Neutrophil (primary cell): ENCODE measurements around the gene GPR75.

ENCODE experiments used
- H3K27ac ChIP-seq: fragments of 200-600 bp; sonication (generic); 2 replicates; pipeline ENCODE4 v1.5.1; 2016; ENCODE audit warnings: mild to moderate bottlenecking, moderate library complexity
- H3K27me3 ChIP-seq: fragments of 200-600 bp; sonication (generic); 2 replicates; pipeline ENCODE4 v1.6.0; 2016; ENCODE audit warnings: mild to moderate bottlenecking
- H3K36me3 ChIP-seq: fragments of 200-600 bp; sonication (generic); 2 replicates; pipeline ENCODE4 v1.5.1; 2017
- H3K4me1 ChIP-seq, 2 experiments: fragments of 200-600 bp in 1 of 2; sonication (generic) in 1 of 2; 1 replicate in 1 of 2; 2 replicates in 1 of 2; pipeline versions ENCODE4 v1.5.1 to v1.6.1; 2013 to 2016; ENCODE audit warnings: low read depth in 1 of 2, low read length in 1 of 2, mild to moderate bottlenecking in 1 of 2, moderate library complexity in 1 of 2; ENCODE audit not compliant: control insufficient read depth in 1 of 2, insufficient read depth in 1 of 2
- H3K4me3 ChIP-seq, 2 experiments: fragments of 200-600 bp in 1 of 2; sonication (generic) in 1 of 2; 1 replicate in 1 of 2; 2 replicates in 1 of 2; pipeline ENCODE4 v1.5.1; 2013 to 2016; ENCODE audit warnings: low read depth in 1 of 2, low read length in 1 of 2, mild to moderate bottlenecking in 1 of 2, moderate library complexity in 1 of 2
- H3K9me3 ChIP-seq: fragments of 200-600 bp; sonication (generic); 2 replicates; pipeline ENCODE4 v1.5.1; 2016
- TF ChIP-seq, protein P1 (sequence below): fragments of 200-600 bp; sonication (generic); IDR thresholded peaks from 2 replicates; pipeline ENCODE4 v1.5.1; 2016; ENCODE audit warnings: antibody characterized with exemption

The GPR75 gene

DNA sequence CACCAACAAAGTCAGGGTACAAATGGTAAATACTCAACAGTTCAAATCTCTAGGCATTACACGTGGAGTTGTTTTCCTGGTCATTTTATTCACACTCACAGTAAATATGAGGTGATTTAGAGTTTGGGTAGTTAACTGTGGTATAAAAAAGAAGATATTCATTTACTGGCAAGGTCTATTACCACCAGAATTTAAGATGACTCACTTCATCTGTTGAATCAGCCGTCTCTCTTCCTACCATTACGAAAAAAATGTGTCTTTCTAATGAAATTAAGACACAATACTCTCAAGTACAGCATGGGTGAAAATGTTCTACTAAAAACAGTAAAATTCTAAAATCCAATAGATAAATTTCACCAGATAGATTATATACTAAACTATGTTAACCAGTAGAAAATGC is 21.0 kb upstream of the GPR75 start:
- Histone ChIP-seq H3K27me3 (no peaks in the 10 kb centered on the region), H3K9me3 (no peaks in the 10 kb centered on the region), H3K4me1 (no peaks in the 10 kb centered on the region), H3K4me3 (no peak overlapping the region), H3K27ac (no peak overlapping the region), H3K36me3 (peaks cover 76% of the 10 kb centered on the region)
- TF ChIP-seq, protein P1, sequence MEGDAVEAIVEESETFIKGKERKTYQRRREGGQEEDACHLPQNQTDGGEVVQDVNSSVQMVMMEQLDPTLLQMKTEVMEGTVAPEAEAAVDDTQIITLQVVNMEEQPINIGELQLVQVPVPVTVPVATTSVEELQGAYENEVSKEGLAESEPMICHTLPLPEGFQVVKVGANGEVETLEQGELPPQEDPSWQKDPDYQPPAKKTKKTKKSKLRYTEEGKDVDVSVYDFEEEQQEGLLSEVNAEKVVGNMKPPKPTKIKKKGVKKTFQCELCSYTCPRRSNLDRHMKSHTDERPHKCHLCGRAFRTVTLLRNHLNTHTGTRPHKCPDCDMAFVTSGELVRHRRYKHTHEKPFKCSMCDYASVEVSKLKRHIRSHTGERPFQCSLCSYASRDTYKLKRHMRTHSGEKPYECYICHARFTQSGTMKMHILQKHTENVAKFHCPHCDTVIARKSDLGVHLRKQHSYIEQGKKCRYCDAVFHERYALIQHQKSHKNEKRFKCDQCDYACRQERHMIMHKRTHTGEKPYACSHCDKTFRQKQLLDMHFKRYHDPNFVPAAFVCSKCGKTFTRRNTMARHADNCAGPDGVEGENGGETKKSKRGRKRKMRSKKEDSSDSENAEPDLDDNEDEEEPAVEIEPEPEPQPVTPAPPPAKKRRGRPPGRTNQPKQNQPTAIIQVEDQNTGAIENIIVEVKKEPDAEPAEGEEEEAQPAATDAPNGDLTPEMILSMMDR = no peak

DNA sequence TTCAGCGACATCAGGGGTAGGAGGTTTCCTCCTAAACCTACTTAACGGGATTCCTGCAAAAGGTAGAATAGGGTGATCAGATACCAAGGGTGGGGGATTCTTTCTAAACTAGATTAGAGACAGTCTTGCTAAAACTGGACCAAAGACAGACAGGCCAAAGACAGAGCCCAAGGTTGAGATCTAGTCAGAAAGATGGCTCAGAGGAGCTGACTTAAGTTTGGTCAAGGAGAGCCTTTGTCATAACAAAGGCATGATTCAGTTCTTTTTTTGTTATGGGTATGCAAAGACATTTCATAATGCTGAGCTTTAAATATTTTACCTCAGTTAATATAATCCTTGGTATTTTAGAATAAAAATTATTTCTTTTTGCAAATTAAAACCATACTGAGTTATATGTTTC is 17.8 kb upstream of the GPR75 start:
- peaks cover 74% of the 10 kb centered on the region for H3K36me3 ChIP-seq
- TF ChIP-seq, protein P1 = no peak

DNA sequence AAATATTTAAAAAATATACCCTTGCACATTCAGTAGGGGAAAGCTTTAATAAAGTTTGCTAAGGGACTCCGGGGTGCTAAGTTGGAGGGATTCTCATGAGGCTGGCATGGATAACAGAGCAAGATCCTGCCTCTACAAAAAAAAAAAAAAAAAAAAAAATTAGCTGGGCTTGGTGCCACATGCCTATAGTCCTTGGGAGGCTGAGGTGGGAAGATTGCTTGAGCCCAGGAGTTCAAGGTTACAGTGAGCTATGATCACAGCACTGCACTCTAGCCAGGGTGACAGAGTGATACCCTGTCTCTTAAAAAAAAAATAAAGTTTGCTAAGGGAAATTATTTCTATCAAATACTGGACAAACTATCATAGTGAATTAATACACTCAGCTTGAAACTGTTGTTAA is 17.3 kb upstream of the GPR75 start:
- Histone ChIP-seq H3K27me3 (no peaks in the 10 kb centered on the region), H3K27ac (no peak overlapping the region), H3K4me1 (no peaks in the 10 kb centered on the region), H3K9me3 (no peaks in the 10 kb centered on the region), H3K4me3 (no peak overlapping the region), H3K36me3 (peaks cover 72% of the 10 kb centered on the region)
- TF ChIP-seq, protein P1 = no peak

More for the DNA sequence above, 17.8 kb upstream of the GPR75 start:
- Histone ChIP-seq H3K4me1 (no peaks in the 10 kb centered on the region), H3K4me3 (no peak overlapping the region), H3K9me3 (no peaks in the 10 kb centered on the region), H3K27ac (no peak overlapping the region), H3K27me3 (no peaks in the 10 kb centered on the region)

DNA sequence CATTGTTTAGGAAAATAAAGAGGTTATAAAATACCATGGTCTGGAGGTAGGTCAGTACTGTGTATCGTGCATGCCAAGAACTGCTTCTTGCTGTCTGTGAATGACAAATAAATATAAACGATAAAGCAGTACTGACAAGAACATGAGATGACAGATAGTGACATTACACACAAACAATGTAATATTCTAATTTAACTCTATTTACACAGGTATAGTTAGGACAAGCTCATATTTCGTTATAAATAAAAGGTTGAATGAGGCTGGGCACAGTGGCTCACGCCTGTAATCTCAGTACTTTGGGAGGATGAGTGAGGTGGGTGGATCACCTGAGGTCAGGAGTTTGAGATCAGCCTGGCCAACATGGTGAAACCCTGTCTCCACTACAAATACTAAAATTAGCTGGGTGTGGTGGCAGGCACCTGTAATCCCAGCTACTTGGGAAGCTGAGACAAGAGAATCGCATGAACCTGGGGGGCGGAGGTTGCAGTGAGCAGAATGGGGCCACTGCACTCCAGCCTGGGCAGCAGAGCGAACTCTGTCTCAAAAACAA is 14.7 kb upstream of the GPR75 start:
- TF ChIP-seq, protein P1 = no peak
- no peaks in the 10 kb centered on the region for H3K4me1 ChIP-seq
- no peaks in the 10 kb centered on the region for H3K9me3 ChIP-seq
- H3K4me3 ChIP-seq = no peak overlapping the region
- H3K27me3 ChIP-seq = no peaks in the 10 kb centered on the region
- H3K27ac ChIP-seq = no peak overlapping the region
- peaks cover 75% of the 10 kb centered on the region for H3K36me3 ChIP-seq

DNA sequence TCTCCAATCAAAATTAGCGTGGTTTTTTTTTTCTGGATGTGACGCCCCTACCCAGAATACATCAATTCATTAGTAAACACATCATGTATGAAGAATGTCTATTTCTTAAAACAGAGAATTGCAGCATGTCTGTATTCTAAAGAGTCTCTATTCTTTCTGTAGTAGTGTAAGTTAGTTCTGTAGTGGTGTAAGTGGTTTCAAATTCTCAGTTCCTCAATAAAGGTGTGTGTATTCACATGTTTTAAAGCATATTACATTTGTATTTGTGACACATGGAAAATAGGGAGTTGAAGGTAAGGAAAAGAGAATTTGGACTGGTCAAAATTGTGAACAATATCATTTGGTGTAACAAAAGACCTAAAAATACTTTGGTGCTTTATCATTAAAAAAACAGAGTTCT is 8.0 kb upstream of the GPR75 start:
- Histone ChIP-seq H3K9me3 (no peaks in the 10 kb centered on the region), H3K4me1 (no peaks in the 10 kb centered on the region), H3K4me3 (no peak overlapping the region), H3K27ac (no peak overlapping the region), H3K36me3 (peaks cover 71% of the 10 kb centered on the region), H3K27me3 (no peaks in the 10 kb centered on the region)
- TF ChIP-seq, protein P1 = no peak

DNA sequence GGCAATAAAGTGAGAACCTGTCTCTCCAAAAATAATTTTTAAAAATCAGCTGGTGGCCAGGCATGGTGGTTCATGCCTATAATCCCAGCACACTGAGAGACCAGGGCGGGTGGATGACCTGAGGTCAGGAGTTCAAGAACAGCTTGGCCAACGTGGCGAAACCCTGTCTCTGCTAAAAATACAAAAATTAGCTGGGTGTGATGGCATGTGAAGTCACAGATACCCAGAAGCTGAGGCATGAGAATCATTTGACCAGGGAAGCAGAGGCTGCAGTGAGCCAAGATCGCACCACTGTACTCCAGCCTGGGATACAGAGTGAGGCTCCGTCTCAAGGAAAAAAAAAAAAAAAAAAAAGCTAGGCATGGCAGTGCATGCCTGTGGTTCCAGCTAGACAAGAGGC is 7.4 kb upstream of the GPR75 start:
- Histone ChIP-seq H3K9me3 (no peaks in the 10 kb centered on the region), H3K27me3 (no peaks in the 10 kb centered on the region), H3K36me3 (peaks cover 69% of the 10 kb centered on the region), H3K27ac (no peak overlapping the region), H3K4me1 (no peaks in the 10 kb centered on the region), H3K4me3 (no peak overlapping the region)
- TF ChIP-seq, protein P1 = no peak
